IMR-90 (cell line): ENCODE measurements around the gene TACR2.

Experiments
- BHLHE40 ChIP-seq: fragments of 150-350 bp; IDR thresholded peaks from 2 replicates; pipeline ENCODE4 v1.6.1; 2016; ENCODE audit warnings: mild to moderate bottlenecking, low read depth, low read length
- CEBPB ChIP-seq: IDR thresholded peaks from 2 replicates; pipeline ENCODE4 v1.6.1; 2012; ENCODE audit warnings: low read depth, low read length, improper control_type of control experiment
- CHD1 ChIP-seq: IDR thresholded peaks from 2 replicates; pipeline ENCODE4 v1.6.1; 2012; ENCODE audit warnings: low read depth, low read length, improper control_type of control experiment
- CTCF ChIP-seq: conservative IDR thresholded peaks from 2 replicates; pipeline ENCODE4 v1.5.1; 2012; ENCODE audit warnings: mild to moderate bottlenecking, low read depth, low read length, improper control_type of control experiment
- MAFK ChIP-seq: IDR thresholded peaks from 2 replicates; pipeline ENCODE4 v1.6.1; 2012; ENCODE audit warnings: low read depth, low read length, improper control_type of control experiment
- MXI1 ChIP-seq: IDR thresholded peaks from 2 replicates; pipeline ENCODE4 v1.6.1; 2012; ENCODE audit warnings: low read depth, mild to moderate bottlenecking, low read length, moderate library complexity, borderline replicate concordance
- POLR2A ChIP-seq: IDR thresholded peaks from 2 replicates; pipeline ENCODE4 v1.6.1; 2012; ENCODE audit warnings: mild to moderate bottlenecking, low read depth, low read length
- RAD21 ChIP-seq: IDR thresholded peaks from 2 replicates; pipeline ENCODE4 v1.6.1; 2012; ENCODE audit warnings: low read length, improper control_type of control experiment
- RCOR1 ChIP-seq: IDR thresholded peaks from 2 replicates; pipeline ENCODE4 v1.6.1; 2012; ENCODE audit warnings: mild to moderate bottlenecking, low read length, improper control_type of control experiment; ENCODE audit not compliant: insufficient replicate concordance
- SMC3 ChIP-seq: fragments of 150-350 bp; IDR thresholded peaks from 2 replicates; pipeline ENCODE4 v1.6.1; 2016; ENCODE audit warnings: low read depth, mild to moderate bottlenecking, antibody characterized with exemption, low read length, moderate library complexity

GRCh38 chr10:69455006-69455763 is 38.5 kb upstream of the TACR2 start:
- TF ChIP-seq RCOR1, result no peak
- no peak for TF ChIP-seq CTCF
- no peak for TF ChIP-seq POLR2A
- TF ChIP-seq SMC3, result no peak
- TF ChIP-seq BHLHE40, result no peak
- TF ChIP-seq RAD21, result no peak
- no peak for TF ChIP-seq MXI1
- TF ChIP-seq MAFK, result no peak
- no peak for TF ChIP-seq CEBPB
- no peak for TF ChIP-seq CHD1
